ENCODE measurements around the gene EFNA5.

Gene EFNA5

GRCh38 chr5:107602896-107603295 lies 67.8 kb downstream of the EFNA5 start:
- no peak for DNase-seq

DNA sequence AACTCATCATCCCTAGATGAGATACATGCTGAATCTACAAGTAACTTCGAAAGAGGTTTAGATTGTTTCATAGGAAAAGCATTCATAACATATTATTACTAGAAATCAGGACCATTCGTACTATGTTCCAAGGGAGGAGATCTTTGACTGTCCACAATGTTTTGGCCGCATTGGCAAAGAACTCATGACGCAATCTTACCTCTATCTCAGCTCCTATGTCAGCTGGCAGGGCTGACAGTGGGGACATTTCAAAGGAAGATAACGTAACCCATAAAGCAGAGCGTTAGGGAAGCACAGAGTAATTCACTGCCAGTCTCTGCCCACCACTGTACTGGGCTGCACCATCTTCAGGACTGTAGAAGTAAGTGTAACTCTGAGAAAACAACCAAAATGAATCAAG lies 69.7 kb downstream of the EFNA5 start:
- DNase-seq, result no peak

DNA sequence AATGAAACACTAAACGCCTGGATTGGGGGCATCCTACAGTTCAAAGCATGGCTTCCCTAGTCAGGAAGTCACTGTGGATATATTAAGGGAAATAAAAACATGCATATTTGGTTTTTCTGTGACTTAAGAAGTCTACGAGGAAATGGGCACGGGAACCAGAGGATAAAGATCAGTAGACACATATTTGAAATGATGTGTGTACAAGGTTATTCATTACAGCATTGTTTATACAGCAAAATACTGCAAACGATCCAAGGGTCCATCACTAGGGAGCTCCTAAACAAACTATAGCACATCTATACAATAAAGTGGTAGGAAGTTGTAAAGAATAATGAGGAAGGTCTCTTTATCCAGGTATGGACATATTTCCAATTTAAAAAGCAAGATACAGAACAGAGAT lies 71.8 kb downstream of the EFNA5 start:
- no peak for DNase-seq

GRCh38 chr5:107597803-107598202 lies 72.9 kb downstream of the EFNA5 start:
- no peak for DNase-seq

- no peak for DNase-seq
These were observed 73.5 kb downstream of the EFNA5 start for GRCh38 chr5:107597247-107597646.

DNA sequence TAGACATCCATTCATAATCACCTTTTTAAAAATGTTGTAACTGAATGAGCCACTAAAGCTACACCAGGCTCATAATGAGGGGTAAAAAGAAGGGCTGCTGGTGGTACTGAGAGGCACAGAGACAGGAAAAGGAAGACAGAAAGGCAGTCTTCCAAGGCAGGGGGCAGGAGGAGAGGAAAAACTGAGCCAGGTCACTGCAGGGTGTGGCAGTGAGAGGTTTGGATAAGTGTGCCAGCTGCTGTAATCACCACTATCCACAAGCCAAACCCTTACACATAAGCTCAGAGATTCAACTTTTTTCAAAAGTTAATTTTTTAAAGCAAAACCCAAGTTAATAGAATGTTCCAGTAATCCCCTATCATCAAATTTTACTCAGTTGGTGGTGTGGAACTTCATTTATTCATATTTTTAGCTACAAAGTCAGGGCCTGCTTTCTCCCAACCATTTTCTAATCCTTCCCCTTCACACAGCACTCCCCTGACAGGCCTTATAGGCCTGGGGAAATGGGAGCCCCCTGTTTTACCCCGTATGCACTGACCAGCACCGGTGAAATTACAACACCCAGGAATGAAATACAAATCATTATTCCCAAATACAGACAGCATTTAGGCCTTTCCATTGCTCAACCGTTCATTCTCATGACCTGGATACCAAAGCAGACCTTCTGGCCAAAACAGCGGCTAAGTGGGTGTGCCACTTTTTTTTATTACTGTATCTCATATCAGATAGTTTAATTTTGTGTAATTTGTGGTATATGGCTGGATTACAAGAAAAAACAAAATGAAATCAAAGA lies 76.3 kb downstream of the EFNA5 start:
- no peak for DNase-seq

DNA sequence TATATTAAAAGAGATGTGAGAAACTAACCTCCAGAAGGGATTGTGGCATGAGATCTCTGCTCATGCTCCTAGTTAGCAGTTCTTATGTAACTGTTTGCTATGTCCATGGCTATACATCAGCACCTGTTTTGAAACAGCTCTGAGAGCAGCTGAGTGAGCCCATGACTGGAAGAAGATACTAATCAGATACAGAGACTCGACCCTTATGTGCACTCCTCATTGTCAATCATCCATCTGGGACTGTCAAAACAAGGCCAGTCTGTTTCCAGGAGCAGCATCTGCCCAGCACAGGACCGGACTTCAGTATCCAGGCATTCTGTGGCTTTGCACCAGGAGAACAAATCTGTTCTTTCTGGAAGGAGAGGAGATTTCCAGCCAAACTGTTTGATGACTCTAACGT lies 77.7 kb downstream of the EFNA5 start:
- no peak for DNase-seq

DNA sequence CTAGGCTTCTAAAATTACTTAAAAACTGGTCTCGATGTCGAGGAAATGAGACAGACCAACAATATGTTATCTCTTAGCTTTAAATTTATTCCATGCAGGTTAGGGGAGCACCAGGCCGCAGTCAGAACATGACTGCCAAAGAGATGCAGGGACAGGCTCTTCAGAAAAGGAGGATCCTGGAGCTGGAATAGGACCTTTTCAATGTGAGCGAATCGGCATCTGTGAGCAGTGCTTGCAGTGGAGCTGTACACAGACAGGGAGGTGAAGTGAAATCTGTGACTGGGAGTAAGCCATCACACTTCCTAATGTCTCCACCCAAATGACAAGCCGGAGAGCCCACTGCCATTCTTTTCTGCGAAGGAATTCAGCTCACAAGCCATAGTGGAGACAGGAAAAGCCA lies 78.2 kb downstream of the EFNA5 start:
- no peak for DNase-seq

DNA sequence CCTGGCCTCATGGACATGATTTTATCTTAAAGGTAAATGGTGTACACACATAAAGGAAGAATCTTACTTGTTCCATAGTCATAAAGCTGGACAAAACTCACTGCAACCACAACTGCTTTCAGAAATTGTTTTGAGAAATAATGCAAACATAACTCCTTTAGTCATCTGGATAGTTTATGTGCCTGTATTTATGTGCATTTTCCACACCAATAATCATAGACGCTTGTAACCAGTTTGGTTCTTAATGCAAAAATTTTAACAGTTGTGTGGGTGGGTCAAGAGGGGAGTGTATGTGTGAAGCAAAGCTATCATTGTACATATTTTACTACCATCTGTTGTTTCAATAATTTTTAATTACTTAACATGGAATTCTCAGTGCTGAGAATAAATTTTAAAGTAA lies 80.1 kb downstream of the EFNA5 start:
- DNase-seq, result no peak

DNA sequence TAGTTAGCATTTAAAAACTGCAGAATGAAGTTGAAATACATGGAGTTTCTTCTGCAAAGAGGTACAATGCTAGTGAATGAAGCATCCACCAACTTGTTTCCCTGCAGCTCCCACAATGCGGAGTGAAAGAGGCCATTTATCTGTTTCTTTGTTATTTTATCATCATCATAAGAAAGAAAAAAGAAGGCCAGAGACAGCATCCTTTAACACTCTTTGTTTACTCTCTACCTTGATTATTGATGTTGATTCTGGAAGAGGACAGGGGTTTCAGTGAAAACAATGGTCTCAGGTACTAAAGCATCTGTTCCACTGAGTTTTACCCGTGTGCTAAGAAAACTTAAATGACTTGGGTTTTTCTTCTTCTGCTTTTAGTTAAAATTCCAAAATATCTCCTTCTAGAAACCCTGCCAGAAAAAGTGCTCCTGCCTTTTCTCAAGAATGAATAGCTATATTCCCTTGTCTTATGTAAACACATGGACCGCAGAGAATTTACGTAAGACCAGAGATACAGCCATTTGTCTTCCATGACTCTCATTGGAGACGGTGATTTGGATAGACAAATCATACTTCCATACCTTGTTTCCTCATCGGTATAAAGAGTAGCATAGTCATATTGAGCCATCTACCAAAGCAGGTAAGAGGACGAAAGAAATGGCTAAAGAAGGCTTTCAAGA lies 81.1 kb downstream of the EFNA5 start:
- DNase-seq, result no peak

DNA sequence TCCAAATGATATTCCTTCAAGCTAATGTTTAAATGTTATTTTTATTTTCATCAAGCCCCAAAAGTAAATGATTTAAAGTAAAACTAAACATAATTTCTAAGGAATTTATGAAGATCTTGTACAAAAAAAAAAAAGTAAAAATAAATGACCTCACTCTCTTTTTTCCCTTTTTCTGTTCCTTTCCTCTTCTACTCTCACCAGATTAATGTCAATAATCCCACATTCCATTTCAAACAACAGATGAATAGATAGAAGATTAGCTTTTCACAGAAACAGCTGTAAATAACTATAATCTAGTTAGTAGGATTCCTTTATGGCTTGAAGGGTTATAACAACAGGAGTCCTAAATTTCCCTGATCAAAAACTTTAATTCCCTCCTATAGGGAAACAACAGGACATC lies 88.1 kb downstream of the EFNA5 start:
- no peak for DNase-seq

DNA sequence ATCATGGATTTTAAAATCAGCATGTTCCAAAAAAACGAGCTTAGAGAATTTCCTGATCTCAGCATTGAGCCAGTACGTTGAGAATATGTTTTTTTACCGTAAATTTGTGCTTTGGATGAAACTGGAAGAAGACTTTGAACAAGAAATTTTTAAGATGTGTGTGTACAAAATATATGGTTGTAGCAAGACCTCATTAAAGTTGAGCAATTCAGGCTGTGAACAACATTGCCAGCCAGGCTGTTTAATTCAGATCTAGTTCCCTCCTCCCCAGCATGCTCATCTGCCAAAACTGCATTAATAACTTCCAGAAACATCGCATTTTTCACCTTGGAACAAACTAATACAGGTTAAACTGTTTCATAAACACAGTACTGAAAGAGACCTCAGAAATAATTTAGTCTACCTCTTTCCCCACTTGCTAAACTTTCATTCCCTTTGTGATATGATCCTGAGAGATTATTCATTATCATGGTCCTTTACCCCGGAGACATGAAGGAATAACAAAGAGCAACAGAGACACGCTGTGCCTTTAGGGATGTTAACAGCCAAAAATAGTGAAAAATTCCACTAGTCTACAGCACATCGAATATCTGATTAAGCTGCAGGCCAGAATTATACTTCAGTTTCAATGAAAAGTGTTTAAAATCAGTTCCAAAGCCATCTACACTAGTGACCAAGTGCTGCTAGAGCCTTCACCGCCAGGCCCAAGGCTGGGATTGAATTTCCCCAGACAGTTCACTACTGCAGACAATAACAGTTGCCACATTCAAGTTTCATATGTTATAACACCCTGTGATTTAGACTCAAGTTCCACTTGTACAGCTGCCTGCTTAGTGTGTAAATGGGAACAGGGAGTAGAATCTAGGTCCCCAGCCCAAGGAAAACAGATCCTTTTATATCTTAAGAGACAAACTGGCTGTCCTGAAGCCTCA lies 89.6 kb downstream of the EFNA5 start:
- DNase-seq, result peak; percentile 32

GRCh38 chr5:107578051-107578635 lies 92.6 kb downstream of the EFNA5 start:
- no peak for DNase-seq

DNA sequence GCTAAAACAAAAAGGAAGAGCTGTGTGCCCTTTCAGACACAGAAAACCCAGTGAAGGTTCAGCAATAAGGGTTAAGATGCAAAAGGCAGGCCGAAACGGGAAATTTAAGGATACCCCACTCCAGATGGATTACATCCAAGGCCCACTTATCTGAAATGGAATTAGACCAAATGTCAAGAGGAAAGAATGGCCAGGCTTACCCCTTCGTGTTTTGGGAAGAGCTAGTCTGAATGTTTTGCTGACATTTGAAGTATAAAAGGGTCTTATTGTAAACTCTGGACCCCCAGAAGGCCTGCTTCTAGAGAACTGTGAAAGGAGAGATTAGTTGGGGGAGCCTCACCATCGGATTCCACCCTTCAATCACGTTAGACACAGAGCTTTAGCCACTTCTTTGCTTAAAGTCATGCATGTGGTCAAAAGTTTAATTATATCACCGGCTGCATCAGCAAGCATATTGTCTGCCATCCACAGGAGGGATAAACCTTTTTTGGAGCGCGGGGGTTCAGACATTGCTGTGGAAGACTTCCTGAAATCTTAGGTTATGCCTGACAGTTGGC lies 93.3 kb downstream of the EFNA5 start:
- DNase-seq, result no peak

DNA sequence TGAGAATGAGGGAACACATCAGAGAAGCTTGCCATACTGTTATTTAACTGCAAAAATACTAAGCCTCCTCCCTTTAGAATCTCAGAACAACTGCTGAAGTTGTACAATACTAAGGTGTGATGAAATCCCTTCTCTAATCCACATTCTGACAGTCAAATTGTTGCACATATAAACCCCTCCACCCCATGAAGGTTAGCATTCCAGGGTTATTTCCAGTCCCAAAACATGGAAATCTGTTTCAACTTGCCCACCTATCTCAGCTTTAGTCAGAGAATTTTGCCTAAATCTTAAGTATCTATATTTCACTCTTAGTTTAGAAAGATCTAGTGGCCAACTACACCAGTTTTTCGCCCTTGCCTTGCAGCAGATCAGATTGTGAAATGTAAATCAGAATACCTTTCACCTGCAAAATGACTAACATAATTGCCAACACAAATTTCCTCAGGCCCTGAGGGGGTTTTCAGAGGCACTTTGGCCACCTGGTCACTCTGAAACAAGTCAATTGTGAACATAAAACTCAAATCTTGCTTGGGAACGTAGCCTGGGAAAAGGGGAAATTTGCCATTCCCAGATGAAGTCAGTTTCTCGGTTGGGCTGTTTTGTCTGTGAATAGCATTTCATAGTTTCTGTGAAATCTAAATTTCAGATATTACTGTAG lies 93.9 kb downstream of the EFNA5 start:
- no peak for DNase-seq

DNA sequence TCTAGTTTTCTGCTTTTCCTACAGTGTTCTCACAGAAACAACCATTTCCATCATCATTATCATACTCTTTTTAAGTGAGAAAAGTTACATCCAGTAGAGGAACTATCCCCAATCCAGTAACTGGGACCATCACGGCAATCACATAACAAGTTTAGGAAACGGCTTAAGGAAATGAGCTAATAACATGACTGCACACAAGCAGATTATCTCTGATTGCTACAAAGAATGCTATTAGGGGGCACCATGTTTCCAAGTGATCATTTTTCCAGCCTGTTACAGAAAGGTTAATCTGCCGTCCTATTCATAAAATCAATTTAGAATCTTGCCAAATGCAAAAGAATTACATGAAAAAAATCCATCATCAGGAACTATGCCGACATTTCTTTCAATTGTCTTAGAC lies 94.6 kb downstream of the EFNA5 start:
- DNase-seq, result no peak

DNA sequence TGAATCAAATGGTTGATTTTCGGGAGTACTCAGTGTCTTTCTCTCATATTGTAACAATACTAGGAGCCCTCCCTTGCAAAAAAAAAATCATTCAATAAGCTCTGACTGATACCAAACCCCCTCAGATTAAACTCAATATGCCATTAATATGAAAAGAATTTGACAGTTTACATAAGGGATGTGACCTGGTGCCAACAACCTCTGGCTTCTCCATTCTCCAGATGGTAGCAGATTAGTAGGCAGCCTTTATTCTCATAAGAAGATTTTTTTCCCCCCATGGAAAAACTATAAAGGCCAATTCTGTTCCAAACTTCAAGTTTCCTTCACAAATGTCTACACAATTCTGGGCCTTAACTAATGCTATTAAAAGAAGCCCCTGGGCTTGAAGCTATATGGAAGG lies 96.5 kb downstream of the EFNA5 start:
- DNase-seq, result no peak

DNA sequence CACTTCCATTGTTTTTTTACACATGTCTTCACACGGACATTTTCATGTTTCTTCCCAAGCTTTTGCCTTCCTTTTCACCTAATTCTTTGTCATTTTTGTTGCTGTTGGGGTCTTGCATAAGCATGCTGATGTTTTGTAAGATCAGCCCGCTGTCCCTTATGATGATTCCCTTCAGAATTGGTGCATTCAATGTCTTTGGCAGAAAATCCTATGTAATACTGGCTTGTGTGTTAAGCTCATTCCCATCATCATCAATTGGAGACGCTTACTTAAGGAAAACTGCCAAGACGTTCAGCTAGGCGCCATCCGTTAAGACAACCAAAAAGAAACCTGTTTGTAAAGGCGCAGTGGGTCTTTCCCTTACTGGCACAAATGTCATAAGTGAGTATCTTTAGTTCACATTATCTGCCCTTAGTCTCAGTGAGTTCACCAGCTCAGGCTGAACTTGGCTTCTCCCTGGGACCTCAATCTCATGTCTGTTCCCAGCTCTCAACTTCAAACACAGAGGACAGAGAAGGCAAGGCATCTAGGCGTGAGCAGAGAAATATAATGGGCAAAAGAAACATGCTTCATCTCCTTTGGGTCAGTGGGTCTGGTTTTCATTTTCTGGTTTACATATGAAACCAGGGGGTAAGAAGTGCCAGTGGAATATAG lies 97.9 kb downstream of the EFNA5 start:
- no peak for DNase-seq

GRCh38 chr5:107571621-107572536 lies 98.9 kb downstream of the EFNA5 start:
- DNase-seq, result peak; percentile 82

GRCh38 chr5:107570805-107571531 lies 99.8 kb downstream of the EFNA5 start:
- no peak for DNase-seq

Measured in fibroblast of skin of abdomen (primary cell).